EH (cell line): Measurements from ENCODE around the gene HIP1R.
"Not testable (repeated sequence)": the region's sequence is repeated elsewhere in the genome, so short reads cannot be mapped to it uniquely, and the experiment has no call there.

Source experiments
- DNase-seq: peaks from one replicate; pipeline ENCODE4 v3.0.0-alpha.2; 2015; ENCODE audit warnings: low read depth

Gene HIP1R

GRCh38 chr12:122893208-122894153 is 58.2 kb downstream of the HIP1R start:
- no peak for DNase-seq

- DNase-seq: no peak
These were observed 59.2 kb downstream of the HIP1R start for GRCh38 chr12:122894193-122895121.

- DNase-seq: peak; percentile 37
These were observed 60.1 kb downstream of the HIP1R start for GRCh38 chr12:122895320-122895703.

GRCh38 chr12:122895704-122896636 is 60.7 kb downstream of the HIP1R start, which contains the start of gene VPS37B:
Gene VPS37B (minus strand): TSS chr12:122896124. CDS start chr12:122896062, 62 bp downstream.
- peak; percentile 81 for DNase-seq

- no peak for DNase-seq
These were observed 61.4 kb downstream of the HIP1R start for GRCh38 chr12:122896662-122897061.

GRCh38 chr12:122899887-122900286 is 64.6 kb downstream of the HIP1R start:
- DNase-seq: no peak

GRCh38 chr12:122902854-122903692 is 67.8 kb downstream of the HIP1R start:
- no peak for DNase-seq

- no peak for DNase-seq
These were observed 68.4 kb downstream of the HIP1R start for GRCh38 chr12:122903693-122904034.

- not testable (repeated sequence) for DNase-seq
These were observed 70.0 kb downstream of the HIP1R start for GRCh38 chr12:122905258-122905657.

- DNase-seq: no peak
These were observed 73.7 kb downstream of the HIP1R start for GRCh38 chr12:122908915-122909314.

- DNase-seq: no peak
These were observed 74.4 kb downstream of the HIP1R start for GRCh38 chr12:122909442-122910288.
